Stomach smooth muscle (tissue), 2 donors: Measurements from ENCODE around the gene CA9.
"Not testable (repeated sequence)": the region's sequence is repeated elsewhere in the genome, so short reads cannot be mapped to it uniquely, and the experiment has no call there.

Source experiments
- H3K27ac ChIP-seq: one replicate; pipeline ENCODE4 v1.7.0; 2013; ENCODE audit warnings: mild to moderate bottlenecking, low read length, inconsistent platforms
- H3K27me3 ChIP-seq, 2 donors: one replicate each; pipeline ENCODE4 v1.7.0; 2013; ENCODE audit warnings: low read length in 2 of 2; ENCODE audit not compliant: insufficient read depth in 2 of 2, control insufficient read depth in 1 of 2
- H3K36me3 ChIP-seq, 2 donors: one replicate each; pipeline ENCODE4 v1.7.0; 2013; ENCODE audit warnings: low read length in 2 of 2; ENCODE audit not compliant: control insufficient read depth in 2 of 2, insufficient read depth in 2 of 2
- H3K4me1 ChIP-seq: one replicate; pipeline ENCODE4 v1.7.0; 2013; ENCODE audit warnings: low read length; ENCODE audit not compliant: control insufficient read depth, insufficient read depth
- H3K4me3 ChIP-seq, 2 donors: one replicate each; pipeline ENCODE4 v1.7.0; 2013; ENCODE audit warnings: low read length in 2 of 2
- H3K9ac ChIP-seq, 2 donors: one replicate each; pipeline ENCODE4 v1.7.0; 2013; ENCODE audit warnings: low read length in 2 of 2, mild to moderate bottlenecking in 1 of 2
- H3K9me3 ChIP-seq, 2 donors: one replicate each; pipeline ENCODE4 v1.7.0; 2013; ENCODE audit warnings: low read length in 2 of 2; ENCODE audit not compliant: control insufficient read depth in 2 of 2
- donor health status: healthy.
- donor health status: Pancreatic carcinoma.

The CA9 gene

GRCh38 chr9:35673132-35674024 lies at the start of gene CA9:
TSS of gene CA9 (plus strand) at chr9:35673928. CDS start at chr9:35673960, 32 bp downstream.
- Histone ChIP-seq H3K27me3 (no peaks in the 10 kb centered on the region), H3K27ac (peak within 1 kb of the TSS; percentile 58), H3K4me3 (peak within 1 kb of the TSS; percentile 7 to 29), H3K4me1 (peaks cover 20% of the 10 kb centered on the region), H3K9me3 (no peaks in the 10 kb centered on the region), H3K9ac (no peak within 1 kb of the TSS), H3K36me3 (no peaks in the 10 kb centered on the region)

- no peaks in the 10 kb centered on the region for H3K4me1 ChIP-seq
- H3K27ac ChIP-seq = no peak overlapping the region
- no peaks in the 10 kb centered on the region for H3K9me3 ChIP-seq
- no peak overlapping the region for H3K9ac ChIP-seq
- H3K4me3 ChIP-seq = no peak overlapping the region
- H3K27me3 ChIP-seq = no peaks in the 10 kb centered on the region
- no peaks in the 10 kb centered on the region for H3K36me3 ChIP-seq
These were observed 46.2 kb upstream of the CA9 start for GRCh38 chr9:35627575-35627974.

GRCh38 chr9:35628389-35628991 lies 45.2 kb upstream of the CA9 start:
- Histone ChIP-seq H3K4me1 (no peaks in the 10 kb centered on the region), H3K9ac (no peak overlapping the region), H3K27me3 (no peaks in the 10 kb centered on the region), H3K27ac (no peak overlapping the region), H3K36me3 (no peaks in the 10 kb centered on the region), H3K4me3 (no peak overlapping the region), H3K9me3 (no peaks in the 10 kb centered on the region)

DNA sequence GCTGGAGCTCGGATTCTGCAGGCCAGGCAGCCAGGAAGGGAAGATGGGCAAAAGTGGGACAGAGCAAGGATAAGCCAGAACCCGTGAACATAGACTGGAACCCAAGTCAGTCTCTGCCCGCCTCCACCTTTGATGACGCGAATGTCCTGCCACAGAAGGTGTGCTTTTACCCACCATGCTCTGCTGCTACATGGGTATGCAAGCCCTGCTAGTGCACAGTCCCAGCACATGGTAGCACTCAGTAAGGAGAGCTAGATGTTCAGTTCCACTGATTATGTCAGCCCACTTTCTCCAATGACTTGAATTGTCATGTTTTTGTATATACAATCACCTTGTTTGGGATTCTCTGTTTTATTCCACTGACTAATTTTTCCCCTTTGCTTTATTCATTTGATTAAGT lies 44.1 kb upstream of the CA9 start:
- Histone ChIP-seq H3K9me3 (no peaks in the 10 kb centered on the region), H3K36me3 (no peaks in the 10 kb centered on the region), H3K27me3 (no peaks in the 10 kb centered on the region), H3K4me1 (no peaks in the 10 kb centered on the region), H3K4me3 (no peak overlapping the region), H3K9ac (no peak overlapping the region), H3K27ac (no peak overlapping the region)

DNA sequence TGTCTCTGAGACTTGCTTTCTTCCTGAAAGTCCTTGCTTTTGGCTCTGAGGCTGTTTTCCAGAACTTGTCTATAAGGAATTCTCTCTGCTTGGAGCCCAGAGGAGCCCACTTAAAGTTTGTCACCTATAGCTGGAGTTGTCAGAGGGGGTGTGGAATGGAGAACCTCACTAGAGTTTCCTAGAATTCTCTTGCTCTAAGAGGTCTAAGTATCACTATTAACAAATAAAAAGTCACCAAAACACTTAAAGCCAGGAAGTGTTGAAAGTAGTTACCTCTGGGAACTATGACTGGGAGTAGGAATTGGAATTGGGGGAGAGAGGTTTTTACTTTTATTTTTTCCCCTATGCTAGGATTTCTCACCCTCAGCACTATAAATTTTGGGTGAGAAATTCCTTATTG lies 38.0 kb upstream of the CA9 start:
- no peaks in the 10 kb centered on the region for H3K27me3 ChIP-seq
- no peaks in the 10 kb centered on the region for H3K4me1 ChIP-seq
- H3K36me3 ChIP-seq = no peaks in the 10 kb centered on the region
- no peak overlapping the region for H3K4me3 ChIP-seq
- H3K27ac ChIP-seq = no peak overlapping the region
- no peaks in the 10 kb centered on the region for H3K9me3 ChIP-seq
- H3K9ac ChIP-seq = no peak overlapping the region

DNA sequence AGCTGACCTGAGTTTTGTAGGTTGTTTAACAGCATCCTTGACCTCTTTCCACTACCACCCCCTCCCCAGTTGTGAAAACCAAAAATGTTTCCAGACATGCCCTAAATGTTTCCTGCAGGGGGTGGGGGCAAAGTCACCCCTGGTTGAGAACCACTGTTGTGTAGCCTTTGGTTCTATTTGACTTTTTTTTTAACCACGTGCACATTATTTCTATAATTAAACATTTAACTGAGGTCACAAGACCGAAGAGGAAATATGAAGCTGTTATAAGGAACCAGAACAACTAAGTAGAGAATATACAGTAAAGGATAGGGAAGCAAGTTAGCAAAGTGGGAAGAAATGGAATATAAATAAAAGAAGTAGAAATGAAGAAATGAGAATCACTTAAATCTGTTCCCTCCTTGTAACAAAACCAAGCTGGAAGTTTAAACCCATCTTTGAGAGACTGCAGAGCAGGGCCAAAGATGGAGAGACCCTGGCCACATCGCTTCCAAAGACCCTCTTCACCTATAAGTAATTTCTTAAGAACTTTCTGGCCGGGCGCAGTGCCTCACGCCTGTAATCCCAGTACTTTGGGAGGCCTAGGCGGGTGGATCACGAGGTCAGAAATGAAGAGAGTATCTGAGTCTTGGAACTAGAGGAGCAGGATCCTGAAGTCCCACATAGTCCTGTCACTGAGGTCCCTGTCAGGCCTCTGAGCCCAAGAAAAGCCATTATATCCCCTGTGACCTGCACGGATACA lies 37.4 kb upstream of the CA9 start:
- Histone ChIP-seq H3K4me3 (no peak overlapping the region), H3K27me3 (no peaks in the 10 kb centered on the region), H3K4me1 (no peaks in the 10 kb centered on the region), H3K36me3 (no peaks in the 10 kb centered on the region), H3K9ac (no peak overlapping the region), H3K27ac (no peak overlapping the region), H3K9me3 (no peaks in the 10 kb centered on the region)

GRCh38 chr9:35636877-35637246 lies 36.9 kb upstream of the CA9 start:
- not testable (repeated sequence) for H3K4me1 ChIP-seq, H3K9me3 ChIP-seq, H3K9ac ChIP-seq, H3K27ac ChIP-seq, H3K27me3 ChIP-seq, H3K36me3 ChIP-seq, H3K4me3 ChIP-seq

- not testable (repeated sequence) for H3K9ac ChIP-seq, H3K27ac ChIP-seq, H3K4me1 ChIP-seq, H3K4me3 ChIP-seq, H3K27me3 ChIP-seq, H3K9me3 ChIP-seq, H3K36me3 ChIP-seq
These were observed 36.2 kb upstream of the CA9 start for GRCh38 chr9:35637427-35637955.

DNA sequence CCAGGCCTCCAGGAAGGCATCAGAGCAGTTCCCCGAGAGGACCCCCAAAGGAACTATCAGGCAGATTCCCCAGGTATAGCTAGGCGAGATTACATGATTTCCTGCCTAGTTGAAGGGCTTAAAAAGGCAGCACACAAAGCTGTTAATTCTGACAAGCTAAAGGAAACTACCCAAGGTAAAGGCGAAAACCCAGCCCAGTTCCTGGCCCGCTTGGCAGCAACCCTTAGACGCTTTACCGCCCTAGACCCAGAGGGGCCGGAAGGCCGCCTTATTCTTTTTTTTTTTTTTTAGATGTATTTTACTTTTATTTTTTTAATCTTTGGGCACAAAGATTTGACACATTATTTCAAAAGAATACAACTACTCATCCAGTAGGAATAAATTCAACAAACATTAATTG lies 35.0 kb upstream of the CA9 start:
- not testable (repeated sequence) for H3K9me3 ChIP-seq, H3K27ac ChIP-seq

DNA sequence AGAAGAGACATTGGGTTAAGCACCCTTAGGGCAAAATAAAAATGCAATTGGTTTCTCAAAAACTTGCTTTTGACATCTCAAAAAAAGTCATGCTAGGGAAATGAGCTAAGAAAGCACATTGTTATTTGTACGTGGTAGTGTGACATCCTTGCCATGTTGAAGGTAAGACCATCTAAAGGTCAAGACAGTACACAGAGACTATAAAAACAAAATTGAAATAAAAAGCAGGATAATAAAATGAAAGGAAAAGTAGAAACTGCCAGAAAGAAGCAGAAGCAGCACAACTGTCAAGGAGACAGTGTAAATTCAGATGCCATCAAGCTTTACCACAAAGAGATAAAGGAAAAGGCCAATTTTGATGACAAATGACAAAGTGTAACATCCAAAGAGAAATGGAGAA lies 34.5 kb upstream of the CA9 start:
- H3K27ac ChIP-seq, H3K9ac ChIP-seq, H3K4me1 ChIP-seq: not testable (repeated sequence)

More for the DNA sequence above, 35.0 kb upstream of the CA9 start:
- not testable (repeated sequence) for H3K4me3 ChIP-seq, H3K27me3 ChIP-seq, H3K4me1 ChIP-seq, H3K36me3 ChIP-seq, H3K9ac ChIP-seq

More for the DNA sequence above, 34.5 kb upstream of the CA9 start:
- not testable (repeated sequence) for H3K36me3 ChIP-seq, H3K9me3 ChIP-seq, H3K27me3 ChIP-seq, H3K4me3 ChIP-seq
